ENCODE data around the gene CCDC197. TPM values are rescaled to one million over a fixed set of nuclear protein-coding genes. Genes with fewer than 3 reads are reported as not detected.
A peak's percentile ranks its signal among the peaks of the same experiment; 100 is the strongest.

Gene CCDC197
- total RNA-seq, 2 donors from 2014 or later, result not detected

GRCh38 chr14:94027566-94028449 lies 30.7 kb downstream of the CCDC197 start:
- DNase-seq, result no peak
- Mint-ChIP-seq H3K9me3 (no peaks in the 10 kb centered on the region), H3K4me1 (peaks cover 10% of the 10 kb centered on the region), H3K4me3 (peak overlapping the region; percentile 60), H3K36me3 (ENCODE audit: low read depth) (no peaks in the 10 kb centered on the region), H3K27me3 (ENCODE audit: insufficient read depth) (no peaks in the 10 kb centered on the region), H3K27ac (no peak overlapping the region)
- Histone ChIP-seq H3K27ac (ENCODE audit: low read depth, low read length) (no peak overlapping the region), H3K9ac (ENCODE audit: extremely low read depth, low read length, poor library complexity, severe bottlenecking) (no peak overlapping the region), H3K36me3 (ENCODE audit: control insufficient read depth, insufficient read depth, low read length) (no peaks in the 10 kb centered on the region), H3K27me3 (ENCODE audit: control insufficient read depth, insufficient read depth, low read length, poor library complexity, severe bottlenecking) (no peaks in the 10 kb centered on the region), H3K4me1 (ENCODE audit: control insufficient read depth, insufficient read depth, low read length) (peaks cover 2% of the 10 kb centered on the region), H3K9me3 (ENCODE audit: control insufficient read depth, low read length) (no peaks in the 10 kb centered on the region), H3K4me3 (ENCODE audit: low read length) (no peak overlapping the region)
- no peak for TF ChIP-seq CTCF (conservative IDR thresholded peaks at IDR 0.05)
- WGBS, 2 experiments (ENCODE audit: insufficient coverage in 1 of 2, insufficient read length in 1 of 2), result 93% methylated on average over 11 to 14 of the region's 14 CpGs

GRCh38 chr14:94028450-94028826 lies 31.3 kb downstream of the CCDC197 start:
- no peak overlapping the region for H3K27ac Mint-ChIP-seq
- no peaks in the 10 kb centered on the region for H3K27me3 ChIP-seq (ENCODE audit: control insufficient read depth, insufficient read depth, low read length, poor library complexity, severe bottlenecking)
- H3K36me3 Mint-ChIP-seq (ENCODE audit: low read depth), result no peaks in the 10 kb centered on the region
- H3K36me3 ChIP-seq (ENCODE audit: control insufficient read depth, insufficient read depth, low read length), result no peaks in the 10 kb centered on the region
- no peak overlapping the region for H3K9ac ChIP-seq (ENCODE audit: extremely low read depth, low read length, poor library complexity, severe bottlenecking)
- H3K4me1 Mint-ChIP-seq, result peaks cover 7% of the 10 kb centered on the region
- no peaks in the 10 kb centered on the region for H3K9me3 ChIP-seq (ENCODE audit: control insufficient read depth, low read length)
- peak overlapping the region; percentile 60 for H3K4me3 Mint-ChIP-seq
- no peak for DNase-seq
- no peaks in the 10 kb centered on the region for H3K27me3 Mint-ChIP-seq (ENCODE audit: insufficient read depth)
- TF ChIP-seq CTCF (conservative IDR thresholded peaks at IDR 0.05), result no peak
- WGBS, 2 experiments (ENCODE audit: insufficient coverage in 1 of 2, insufficient read length in 1 of 2), result 84% methylated on average over 3 to 4 of the region's 4 CpGs
- no peak overlapping the region for H3K27ac ChIP-seq (ENCODE audit: low read depth, low read length)
- no peaks in the 10 kb centered on the region for H3K4me1 ChIP-seq (ENCODE audit: control insufficient read depth, insufficient read depth, low read length)
- no peaks in the 10 kb centered on the region for H3K9me3 Mint-ChIP-seq
- H3K4me3 ChIP-seq (ENCODE audit: low read length), result no peak overlapping the region

GRCh38 chr14:94029265-94029664 lies 32.2 kb downstream of the CCDC197 start:
- peaks cover 1% of the 10 kb centered on the region for H3K9me3 ChIP-seq (ENCODE audit: control insufficient read depth, low read length)
- no peaks in the 10 kb centered on the region for H3K36me3 ChIP-seq (ENCODE audit: control insufficient read depth, insufficient read depth, low read length)
- no peak overlapping the region for H3K9ac ChIP-seq (ENCODE audit: extremely low read depth, low read length, poor library complexity, severe bottlenecking)
- H3K27me3 Mint-ChIP-seq (ENCODE audit: insufficient read depth), result no peaks in the 10 kb centered on the region
- H3K27ac Mint-ChIP-seq, result no peak overlapping the region
- H3K27ac ChIP-seq (ENCODE audit: low read depth, low read length), result no peak overlapping the region
- DNase-seq, result no peak
- H3K4me3 ChIP-seq (ENCODE audit: low read length), result no peak overlapping the region
- H3K9me3 Mint-ChIP-seq, result peaks cover 4% of the 10 kb centered on the region
- TF ChIP-seq CTCF (conservative IDR thresholded peaks at IDR 0.05), result no peak
- H3K27me3 ChIP-seq (ENCODE audit: control insufficient read depth, insufficient read depth, low read length, poor library complexity, severe bottlenecking), result no peaks in the 10 kb centered on the region
- H3K4me1 ChIP-seq (ENCODE audit: control insufficient read depth, insufficient read depth, low read length), result no peaks in the 10 kb centered on the region
- peaks cover 7% of the 10 kb centered on the region for H3K4me1 Mint-ChIP-seq
- H3K4me3 Mint-ChIP-seq, result no peak overlapping the region
- H3K36me3 Mint-ChIP-seq (ENCODE audit: low read depth), result peaks cover 4% of the 10 kb centered on the region
- 95 to 96% methylated on average over 3 to 4 of the region's 4 CpGs for WGBS, 2 experiments (ENCODE audit: insufficient coverage in 1 of 2, insufficient read length in 1 of 2)
